Stimulated activated CD8-positive, alpha-beta memory T cell treated with anti-CD3 and anti-CD28 coated beads, Interleukin-2, amount 100 ng/mL, for 48 hours (primary cell): ENCODE results near the gene RBFOX2.
"Not testable (repeated sequence)": the region's sequence is repeated elsewhere in the genome, so short reads cannot be mapped to it uniquely, and the experiment has no call there.

ENCODE experiments used
- DNase-seq, 2 donors: peaks; one replicate each; pipeline ENCODE4 v3.0.0-alpha.2; 2020; ENCODE audit warnings: low read depth in 2 of 2

Gene RBFOX2

GRCh38 chr22:36042240-36042639 is 13.6 kb upstream of the RBFOX2 start:
- no peak for DNase-seq

DNA sequence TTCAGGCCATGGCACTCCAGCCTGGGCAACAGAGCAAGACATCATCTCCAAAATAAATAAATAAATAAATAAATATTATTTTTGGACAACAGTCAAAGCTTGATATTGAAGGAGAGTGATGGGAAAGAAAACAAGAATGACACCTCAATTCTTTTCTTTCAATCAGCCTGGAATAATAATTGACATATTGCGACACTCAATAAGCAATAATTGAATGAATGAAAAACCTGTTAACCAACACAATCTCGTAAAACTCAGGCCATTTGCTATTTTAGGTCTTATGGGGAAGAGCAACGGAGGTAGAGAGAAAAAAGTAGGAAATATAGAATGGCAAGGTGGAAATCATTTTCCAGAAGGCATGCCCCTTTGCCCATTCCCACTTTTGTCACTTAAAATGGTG is 10.5 kb upstream of the RBFOX2 start:
- DNase-seq: no peak

- DNase-seq: no peak
These were observed 8.6 kb upstream of the RBFOX2 start for GRCh38 chr22:36037102-36037758.

GRCh38 chr22:36036167-36036624 is 7.6 kb upstream of the RBFOX2 start:
- DNase-seq: no peak

DNA sequence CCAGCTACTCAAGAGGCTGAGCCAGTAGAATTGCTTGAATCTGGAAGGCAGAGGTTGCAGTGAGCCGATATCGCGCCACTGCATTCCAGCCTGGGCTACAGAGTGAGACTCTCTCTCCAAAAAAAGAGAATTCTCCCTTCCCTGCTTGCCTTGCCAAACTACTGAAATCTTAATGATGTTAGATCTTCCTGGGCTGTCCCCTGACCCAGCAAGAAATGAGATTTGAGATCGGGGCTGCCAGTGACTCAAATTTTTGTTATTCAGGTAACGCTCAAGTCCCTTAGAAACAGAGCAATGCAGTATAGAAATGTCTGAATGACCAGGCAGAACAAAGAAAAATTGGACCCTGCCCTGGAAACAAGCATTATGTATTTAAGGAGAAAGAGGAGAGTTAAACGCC is 4.0 kb upstream of the RBFOX2 start:
- no peak for DNase-seq

GRCh38 chr22:36029406-36029755 is 757 bp upstream of the RBFOX2 start:
- no peak for DNase-seq

DNA sequence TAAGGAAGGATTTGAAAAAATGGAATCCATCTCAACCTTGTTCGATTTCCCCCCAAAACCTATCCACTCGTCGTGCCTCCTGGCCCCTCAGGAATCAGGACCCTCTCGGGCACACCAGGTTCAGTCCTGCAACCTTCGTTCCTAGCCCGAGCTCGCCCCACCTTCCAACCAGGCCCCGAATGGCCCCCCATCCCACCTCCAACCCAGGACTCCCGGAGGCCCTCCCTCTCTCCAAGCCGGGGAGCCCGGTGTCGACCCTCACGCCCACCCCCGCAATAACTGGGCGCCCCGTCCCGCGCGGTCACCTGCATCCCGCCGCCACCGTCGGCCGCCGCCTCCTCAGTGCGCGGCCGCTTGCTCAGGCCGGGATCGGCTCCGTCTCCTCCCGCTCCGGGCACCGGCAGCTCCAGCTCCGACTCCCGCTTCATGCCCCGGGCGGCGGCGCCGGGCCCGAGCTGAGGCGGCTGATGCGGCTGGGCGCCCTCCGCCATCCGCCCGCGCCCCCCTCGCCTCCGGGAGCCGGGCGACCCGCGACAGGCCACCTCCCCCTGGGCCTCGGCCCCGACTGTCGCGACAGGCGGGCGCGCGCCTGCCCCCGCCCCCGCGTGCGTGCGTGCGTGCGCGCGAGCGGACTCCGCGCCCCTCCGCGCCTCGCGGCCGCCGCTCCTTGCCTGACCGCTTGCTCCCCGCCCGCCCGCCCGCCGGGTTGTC is 534 bp downstream of the RBFOX2 start:
- DNase-seq: no peak

GRCh38 chr22:36027579-36027934 is 1.1 kb downstream of the RBFOX2 start:
- DNase-seq: no peak

- no peak for DNase-seq
These were observed 1.9 kb downstream of the RBFOX2 start for GRCh38 chr22:36026741-36027140.

GRCh38 chr22:36022697-36023096 is 5.9 kb downstream of the RBFOX2 start:
- DNase-seq: no peak

DNA sequence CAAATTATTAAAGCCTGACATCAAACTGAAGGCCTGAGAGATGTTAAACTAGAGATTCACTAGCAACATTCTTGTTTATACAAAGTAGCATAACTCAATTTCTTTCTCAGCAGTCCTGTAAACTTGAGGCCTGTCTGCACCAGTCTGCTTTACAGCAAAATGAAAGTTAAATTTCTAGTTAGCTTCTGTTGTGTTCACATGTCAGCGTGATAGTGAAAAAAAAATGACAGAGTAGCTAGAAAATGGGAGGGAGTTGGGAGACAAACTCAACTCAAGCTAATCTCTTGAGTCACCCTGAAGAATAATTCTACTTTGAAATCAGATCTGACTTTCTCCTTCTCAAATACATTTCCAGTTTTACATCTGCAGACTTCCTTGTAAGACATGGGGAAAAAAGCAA is 6.5 kb downstream of the RBFOX2 start:
- DNase-seq: no peak

DNA sequence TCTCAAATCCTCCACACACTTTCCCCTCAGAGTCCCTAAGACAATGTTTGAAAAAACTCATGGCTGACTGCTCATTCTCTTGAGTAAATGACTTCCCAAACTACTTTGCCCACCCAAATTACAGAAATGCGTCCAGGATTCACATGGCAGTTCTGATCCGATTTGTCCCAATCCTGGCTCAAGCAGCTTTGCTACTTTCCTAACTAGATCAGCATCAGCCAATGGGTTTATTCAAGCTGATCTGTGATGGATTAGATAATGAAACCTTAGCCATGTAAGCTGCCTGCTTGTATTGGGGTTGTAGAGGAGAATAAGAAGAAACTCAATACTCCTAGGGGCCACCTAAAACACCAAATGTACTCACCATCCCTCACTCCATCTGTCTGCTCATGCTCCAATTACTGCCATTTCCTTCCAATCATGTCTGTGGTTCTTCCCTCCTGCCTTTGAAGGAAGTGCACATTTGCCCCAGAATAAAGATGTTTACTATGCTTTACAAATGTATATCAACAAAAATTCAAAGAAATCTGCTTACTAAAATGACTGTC is 6.9 kb downstream of the RBFOX2 start:
- DNase-seq: no peak

GRCh38 chr22:36020865-36021264 is 7.8 kb downstream of the RBFOX2 start:
- not testable (repeated sequence) for DNase-seq

DNA sequence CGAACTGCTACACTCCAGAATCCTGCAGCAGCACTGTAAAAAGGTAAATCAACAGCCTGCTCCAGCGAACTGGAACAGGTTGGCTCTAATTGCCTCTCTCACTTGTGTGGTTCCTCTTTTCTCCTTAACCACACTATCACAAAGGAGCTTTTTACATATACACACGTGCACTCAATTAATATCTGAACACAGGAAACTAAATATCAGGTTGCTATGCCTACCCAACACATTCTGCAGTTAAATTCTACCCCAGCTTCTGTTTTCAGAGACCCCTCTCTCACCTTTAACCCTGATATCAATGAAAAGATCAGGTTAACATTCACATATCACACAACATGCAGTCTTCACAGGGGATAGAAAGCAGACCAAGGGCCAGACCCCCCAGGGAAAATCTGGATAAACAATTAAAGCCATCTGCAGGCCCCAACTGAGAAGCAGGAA is 11.0 kb downstream of the RBFOX2 start:
- DNase-seq: no peak

DNA sequence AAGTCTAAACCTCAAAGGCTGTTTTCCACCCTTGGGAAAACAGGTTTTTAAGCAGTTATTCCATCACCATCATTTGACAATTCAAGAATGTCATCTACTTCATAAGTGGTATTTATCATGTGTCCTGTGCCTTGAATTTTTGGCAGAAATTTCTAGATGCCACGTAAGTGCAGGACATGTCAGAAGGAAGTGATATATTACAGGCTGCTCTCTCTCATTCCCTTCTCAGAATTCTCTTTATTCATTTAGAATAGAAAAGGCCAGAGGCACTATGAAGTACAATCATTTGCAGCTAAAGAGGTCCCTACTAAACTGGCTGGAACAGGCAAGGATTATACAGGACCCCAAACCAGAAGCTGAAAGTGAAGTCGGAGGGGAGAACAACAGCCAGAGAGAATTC is 11.9 kb downstream of the RBFOX2 start:
- DNase-seq: no peak

DNA sequence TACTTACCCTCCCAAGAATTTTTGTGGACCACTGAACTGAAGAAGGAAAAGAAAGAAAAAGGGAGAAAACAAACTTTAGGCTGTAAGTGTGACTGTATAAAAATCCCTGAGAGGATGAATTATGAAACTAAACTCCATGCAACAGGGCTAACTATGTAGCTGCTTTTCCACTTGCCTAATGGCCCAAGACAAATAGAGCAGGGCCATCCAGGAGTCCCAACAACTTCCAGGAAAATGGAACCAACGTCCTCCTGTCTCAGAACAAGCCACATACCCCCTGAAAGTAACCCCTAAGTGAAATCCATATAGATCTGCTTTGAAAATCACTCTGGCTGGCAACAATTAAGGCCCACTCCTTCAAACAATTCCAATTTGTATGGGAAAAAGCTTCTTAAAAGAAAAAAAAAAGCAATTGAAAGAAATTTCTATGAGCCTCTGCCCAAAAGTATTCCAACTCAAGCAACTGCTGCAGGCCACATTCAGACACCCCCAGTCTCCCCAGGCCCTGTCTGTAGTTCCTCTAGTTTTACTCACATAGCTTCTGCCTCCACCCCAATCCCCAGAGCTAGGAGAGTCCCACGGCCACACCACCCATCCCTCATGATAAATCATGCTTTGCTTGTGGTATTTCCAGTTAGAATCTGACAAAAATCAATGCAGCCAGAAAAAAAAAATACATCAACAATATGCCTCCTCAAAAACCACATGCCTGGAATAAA is 12.7 kb downstream of the RBFOX2 start:
- DNase-seq: no peak

DNA sequence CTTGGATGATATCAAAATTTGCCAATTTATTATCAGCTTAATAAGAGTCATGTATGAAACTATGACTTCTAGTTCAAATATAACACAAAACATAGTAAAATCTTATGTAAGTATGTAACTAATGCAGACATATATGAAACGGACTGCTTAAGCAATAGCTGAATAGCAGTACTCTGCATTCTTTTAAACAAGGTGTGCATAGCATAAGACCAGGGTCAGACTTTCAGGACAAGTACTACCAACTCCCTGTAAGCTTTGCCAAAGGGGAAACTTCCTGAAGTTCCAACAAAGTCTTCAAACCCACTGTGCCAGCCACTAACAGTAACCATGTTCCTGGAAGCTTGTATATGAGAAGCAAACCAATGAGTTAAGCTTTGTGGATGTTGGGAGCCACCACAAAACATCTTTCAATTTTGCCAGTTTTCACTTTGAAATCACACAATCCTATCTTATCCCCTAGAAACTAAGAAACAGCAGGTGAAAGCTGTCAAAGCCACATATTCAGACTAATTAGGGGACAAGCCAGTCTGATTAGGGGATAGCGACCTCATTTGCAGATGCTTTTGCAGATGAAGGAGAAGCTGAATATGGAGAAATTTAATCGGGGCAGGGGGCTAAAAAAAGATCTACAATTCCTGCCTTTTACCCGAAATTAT is 13.3 kb downstream of the RBFOX2 start:
- no peak for DNase-seq

DNA sequence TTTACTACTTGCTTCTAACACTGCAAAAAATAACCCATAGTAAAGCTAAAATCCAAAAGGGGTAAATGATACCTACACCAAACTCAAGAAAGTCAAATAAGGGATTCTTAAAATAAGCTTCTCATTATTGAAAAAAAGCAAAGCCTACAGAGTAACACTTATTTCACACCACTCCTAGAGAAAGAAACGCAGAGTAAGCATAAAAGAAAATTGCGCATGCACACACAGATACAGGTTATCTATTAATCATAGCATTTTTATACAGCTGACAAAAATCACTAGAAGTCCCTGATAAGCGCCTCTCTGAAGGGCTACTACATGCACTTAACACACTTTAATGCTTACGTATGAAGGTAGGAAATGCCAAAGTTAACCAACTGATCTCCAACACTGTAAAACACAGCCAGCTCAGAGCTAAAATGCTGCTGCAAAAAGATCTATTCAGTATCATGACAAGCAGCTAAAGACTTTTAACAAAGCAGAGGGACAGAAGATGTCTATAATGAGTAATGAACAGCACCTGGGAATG is 14.0 kb downstream of the RBFOX2 start:
- no peak for DNase-seq

DNA sequence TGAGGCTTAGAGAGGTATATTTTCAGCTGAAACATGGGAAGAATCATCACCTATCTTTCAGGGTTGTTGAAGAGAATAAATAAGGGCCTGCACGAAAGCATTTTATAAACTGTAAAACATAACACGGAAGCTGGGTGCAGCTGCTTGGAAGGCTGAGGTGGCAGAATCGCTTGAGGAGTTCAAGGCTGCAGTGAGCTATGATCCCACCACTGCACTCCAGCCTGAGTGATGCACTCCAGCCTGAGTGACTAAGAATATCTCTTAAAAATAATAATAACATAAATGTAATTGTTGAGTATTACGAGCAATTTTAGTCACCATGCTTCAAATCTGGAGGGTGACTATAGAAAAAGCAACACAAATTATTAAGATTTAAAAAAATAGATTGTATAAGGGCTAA is 16.3 kb downstream of the RBFOX2 start:
- no peak for DNase-seq

- DNase-seq: no peak
These were observed 17.7 kb downstream of the RBFOX2 start for GRCh38 chr22:36010882-36011281.

- DNase-seq: no peak
These were observed 18.5 kb downstream of the RBFOX2 start for GRCh38 chr22:36010090-36010489.

GRCh38 chr22:36009085-36009484 is 19.5 kb downstream of the RBFOX2 start:
- DNase-seq: no peak
